Stimulated activated CD4-positive, alpha-beta T cell treated with anti-CD3 and anti-CD28 coated beads, TNF-alpha, amount 100 ng/mL, for 1 hour (primary cell): ENCODE data around the gene PYGO2.

Source experiments
- DNase-seq, 3 donors: peaks; one replicate each; pipeline ENCODE4 v3.0.0-alpha.2; 2020; ENCODE audit warnings: low read depth in 3 of 3, low spot score in 1 of 3

The PYGO2 gene

GRCh38 chr1:154963643-154964042, 2.1 kb upstream of the PYGO2 start:
- no peak for DNase-seq

- DNase-seq: no peak
Observed at GRCh38 chr1:154962795-154963330, 1.3 kb upstream of the PYGO2 start.

GRCh38 chr1:154962156-154962749, 671 bp upstream of the PYGO2 start:
- no peak for DNase-seq

- no peak for DNase-seq
Observed at GRCh38 chr1:154960446-154961136, 991 bp downstream of the PYGO2 start.

GRCh38 chr1:154959426-154959780, 2.2 kb downstream of the PYGO2 start:
- no peak for DNase-seq

GRCh38 chr1:154958681-154959425, 2.7 kb downstream of the PYGO2 start:
- no peak for DNase-seq

GRCh38 chr1:154958036-154958435, 3.5 kb downstream of the PYGO2 start:
- no peak for DNase-seq

GRCh38 chr1:154957091-154957657, 4.4 kb downstream of the PYGO2 start:
- DNase-seq: no peak

GRCh38 chr1:154956544-154956941, 5.0 kb downstream of the PYGO2 start:
- no peak for DNase-seq

- peak in 2 of 3 donors; percentile 57 to 63 for DNase-seq
Observed at GRCh38 chr1:154955718-154956543, 5.7 kb downstream of the PYGO2 start, which contains the start of gene PBXIP1. Gene PBXIP1 (minus strand): TSS chr1:154956099. CDS start chr1:154953721, 2,378 bp downstream.

- DNase-seq: peak in 2 of 3 donors; percentile 71 to 87
Observed at GRCh38 chr1:154955039-154955717, 6.4 kb downstream of the PYGO2 start.

GRCh38 chr1:154954541-154954940, 7.0 kb downstream of the PYGO2 start:
- DNase-seq: no peak

- no peak for DNase-seq
Observed at GRCh38 chr1:154953611-154954038, 8.0 kb downstream of the PYGO2 start.

- DNase-seq: no peak
Observed at GRCh38 chr1:154952664-154953063, 8.9 kb downstream of the PYGO2 start.

GRCh38 chr1:154951901-154952657, 9.5 kb downstream of the PYGO2 start:
- DNase-seq: peak in 1 of 3 donors; percentile 51

GRCh38 chr1:154948079-154948478, 13.5 kb downstream of the PYGO2 start:
- DNase-seq: no peak

GRCh38 chr1:154945962-154946850, 15.4 kb downstream of the PYGO2 start:
- DNase-seq: no peak
